NT2/D1 (cell line): ENCODE results near the gene SFXN1.

Experiments
- SUZ12 ChIP-seq: IDR thresholded peaks from 2 replicates; pipeline ENCODE4 v1.6.1; 2011; ENCODE audit not compliant: insufficient read length, insufficient read depth; ENCODE audit errors: extremely low read depth
- YY1 ChIP-seq: IDR thresholded peaks from 2 replicates; pipeline ENCODE4 v1.6.1; 2011; ENCODE audit not compliant: insufficient read length, insufficient read depth
- ZNF274 ChIP-seq: IDR thresholded peaks from 2 replicates; pipeline ENCODE4 v1.6.1; 2011; ENCODE audit warnings: mild to moderate bottlenecking, low read depth, low read length

GRCh38 chr5:175485631-175486030 is 7.3 kb downstream of the SFXN1 start:
- TF ChIP-seq SUZ12 (no peak), ZNF274 (no peak), YY1 (no peak)
